ENCODE results near the gene GET4.
"Not testable (repeated sequence)": the region's sequence is repeated elsewhere in the genome, so short reads cannot be mapped to it uniquely, and the experiment has no call there.

Gene GET4

GRCh38 chr7:896346-897075, 20.2 kb downstream of the GET4 start:
- in situ Hi-C loops (cut with HindIII; ENCODE audit: low sequenced_read_pairs), result no loop called here

- in situ Hi-C loops (cut with HindIII; ENCODE audit: low sequenced_read_pairs), result no loop called here
Observed at GRCh38 chr7:897086-897485, 20.7 kb downstream of the GET4 start.

DNA sequence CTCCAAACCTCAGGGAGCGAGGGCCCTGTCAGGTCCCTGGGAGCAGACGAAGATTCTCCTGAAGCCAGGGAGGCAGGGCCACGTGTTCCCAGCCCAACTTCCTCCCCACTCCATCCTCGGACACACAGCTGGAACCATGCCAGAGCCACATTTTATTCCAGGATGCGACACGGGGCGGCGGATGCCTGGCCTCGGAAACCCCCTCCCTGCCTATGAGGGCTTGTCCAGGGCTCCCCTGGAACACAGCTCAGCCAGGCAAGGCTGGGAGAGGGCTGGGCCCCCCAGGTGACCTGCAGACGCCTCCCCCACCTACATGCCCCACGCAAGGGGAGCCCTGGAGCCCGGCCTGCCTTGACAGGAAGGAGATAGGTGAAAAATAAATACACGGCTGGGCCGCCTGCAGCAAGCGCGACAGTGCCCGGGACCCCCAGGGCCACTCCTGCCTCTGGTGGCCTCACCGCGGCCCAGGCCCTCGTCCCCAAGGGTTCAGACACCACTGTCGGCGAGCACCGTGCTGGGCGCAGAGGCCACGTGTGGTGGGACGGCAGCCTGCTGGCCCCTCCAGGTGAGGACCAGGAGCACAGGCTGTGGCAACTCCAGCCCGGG, 21.5 kb downstream of the GET4 start:
- in situ Hi-C loops (cut with HindIII; ENCODE audit: low sequenced_read_pairs), result no loop called here

- in situ Hi-C loops (cut with HindIII; ENCODE audit: low sequenced_read_pairs), result no loop called here
Observed at GRCh38 chr7:898460-898854, 22.1 kb downstream of the GET4 start.

GRCh38 chr7:898855-899681, 22.7 kb downstream of the GET4 start:
- in situ Hi-C loops (cut with HindIII; ENCODE audit: low sequenced_read_pairs), result no loop called here

- in situ Hi-C loops (cut with HindIII; ENCODE audit: low sequenced_read_pairs), result no loop called here
Observed at GRCh38 chr7:899806-900205, 23.5 kb downstream of the GET4 start.

DNA sequence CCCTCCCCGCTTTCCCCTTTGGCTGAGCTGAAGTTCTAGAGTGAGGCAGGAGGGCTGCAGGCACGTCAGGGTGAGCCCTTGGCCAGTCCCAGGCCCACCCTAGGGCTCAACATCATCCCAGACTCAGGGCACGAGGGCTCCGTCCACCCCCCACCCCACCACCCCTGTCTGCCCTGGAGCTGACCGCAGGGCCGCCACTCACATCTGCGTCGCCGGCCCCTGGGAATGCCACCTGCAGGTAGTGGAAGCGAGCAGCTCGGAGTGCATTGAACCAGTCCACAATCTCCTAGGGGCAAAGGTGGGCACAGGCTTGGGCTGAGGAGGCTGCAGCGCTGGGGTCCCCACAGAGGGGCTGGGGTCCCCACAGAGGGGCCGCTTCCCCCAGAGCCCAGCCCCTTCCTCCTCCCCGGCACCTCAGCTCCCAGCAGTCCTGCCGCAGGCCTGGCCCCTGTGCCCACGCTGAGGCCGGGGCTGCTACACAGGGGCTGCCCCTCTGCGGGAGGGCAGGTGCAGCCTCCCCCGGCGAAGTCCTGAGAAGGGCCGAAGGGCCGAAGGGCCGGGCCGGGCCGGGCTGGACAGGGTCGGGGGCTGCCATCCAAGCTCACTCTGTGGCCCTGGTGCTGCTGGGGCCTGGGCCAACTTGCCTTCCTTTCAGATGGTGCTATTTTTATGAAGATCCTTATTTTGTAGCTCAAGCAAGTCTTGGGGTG, 24.1 kb downstream of the GET4 start:
- in situ Hi-C loops (cut with HindIII; ENCODE audit: low sequenced_read_pairs), result no loop called here

GRCh38 chr7:901041-901387, 24.7 kb downstream of the GET4 start:
- in situ Hi-C loops (cut with HindIII; ENCODE audit: low sequenced_read_pairs), result no loop called here

DNA sequence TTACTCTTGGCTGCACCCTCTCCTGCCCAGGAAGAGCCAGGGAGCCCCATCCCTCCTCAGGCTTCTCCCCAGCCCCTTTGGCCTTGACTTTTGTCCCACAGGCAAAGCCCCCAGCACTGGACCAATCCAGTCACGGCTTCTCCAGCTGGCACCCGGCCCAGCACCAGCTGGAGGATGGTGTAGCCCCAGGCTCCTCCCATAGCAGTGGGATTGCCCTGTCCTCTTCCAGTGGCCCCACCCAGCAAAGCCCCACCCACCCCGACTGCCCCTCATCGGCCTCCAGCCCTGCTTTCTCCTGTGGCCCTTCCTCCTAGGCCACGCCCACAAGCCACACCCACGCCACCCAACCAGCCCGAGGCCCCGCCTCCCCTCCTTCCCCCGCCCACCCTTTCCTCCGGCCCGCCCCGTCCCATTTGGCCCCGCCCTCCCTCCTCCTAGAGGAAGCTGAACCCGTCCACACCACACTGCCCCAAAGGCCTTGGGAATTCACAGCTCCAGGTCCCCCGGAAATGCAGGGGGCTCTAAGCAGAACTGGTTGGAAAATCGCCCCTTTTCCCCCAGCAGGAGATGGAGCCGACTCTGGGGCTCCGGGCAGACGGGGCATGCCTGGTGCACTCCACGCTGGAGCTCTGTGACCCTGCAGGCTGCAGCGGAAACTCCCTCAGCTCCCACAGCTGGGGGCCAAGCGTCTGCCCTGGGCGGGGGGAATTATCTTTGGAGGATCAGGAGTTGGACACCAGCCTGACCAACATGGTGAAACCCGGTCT, 25.2 kb downstream of the GET4 start:
- in situ Hi-C loops (cut with HindIII; ENCODE audit: low sequenced_read_pairs), result no loop called here

GRCh38 chr7:902996-903395, 26.6 kb downstream of the GET4 start:
- in situ Hi-C loops (cut with HindIII; ENCODE audit: low sequenced_read_pairs), result no loop called here

DNA sequence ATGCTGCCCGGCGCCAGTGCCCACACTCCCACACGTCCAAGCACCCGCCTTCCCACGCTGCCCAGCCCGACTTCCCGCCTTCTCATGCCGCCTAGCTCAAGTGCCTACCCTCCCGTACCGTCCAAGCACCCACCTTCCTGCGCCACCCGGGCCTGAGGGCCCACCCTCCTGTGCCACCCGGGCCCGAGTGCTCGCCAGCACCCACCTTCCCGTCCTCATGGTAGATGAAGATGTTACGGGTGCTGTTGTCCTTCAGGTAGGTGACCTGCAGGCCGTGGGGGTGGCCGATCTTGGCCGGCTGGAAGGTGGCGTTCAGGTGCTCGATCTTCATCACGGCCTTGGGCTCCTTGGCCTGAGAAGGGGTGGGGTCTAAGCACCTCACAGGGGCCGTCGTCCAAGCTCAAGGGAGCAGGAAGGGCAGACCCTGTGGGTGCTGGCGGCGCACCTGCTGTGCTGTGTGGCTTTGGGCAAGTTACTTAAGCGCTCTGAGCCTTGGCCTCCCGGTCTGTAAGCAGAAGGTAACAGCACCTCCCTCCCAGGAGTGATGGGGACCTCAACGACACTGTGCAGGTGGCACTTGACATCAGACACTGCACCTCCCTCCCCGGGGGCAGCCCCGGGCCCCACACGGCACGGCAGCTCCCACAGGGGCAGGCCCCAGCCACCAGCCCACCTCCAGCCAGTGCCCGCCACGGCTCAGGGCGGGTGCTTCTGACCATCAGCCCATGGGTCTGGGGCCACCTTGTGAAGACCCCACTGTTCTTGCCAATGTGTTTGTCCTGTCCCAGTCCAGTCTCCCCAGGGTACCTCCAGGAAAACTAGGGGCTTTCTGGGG, 27.8 kb downstream of the GET4 start:
- in situ Hi-C loops (cut with HindIII; ENCODE audit: low sequenced_read_pairs), result no loop called here

- in situ Hi-C loops (cut with HindIII; ENCODE audit: low sequenced_read_pairs), result no loop called here
Observed at GRCh38 chr7:904847-905246, 28.5 kb downstream of the GET4 start.

- in situ Hi-C loops (cut with HindIII; ENCODE audit: low sequenced_read_pairs), result no loop called here
Observed at GRCh38 chr7:906776-907157, 30.4 kb downstream of the GET4 start.

GRCh38 chr7:907158-907980, 31.0 kb downstream of the GET4 start:
- in situ Hi-C loops (cut with HindIII; ENCODE audit: low sequenced_read_pairs), result no loop called here

GRCh38 chr7:908159-908581, 31.8 kb downstream of the GET4 start:
- in situ Hi-C loops (cut with HindIII; ENCODE audit: low sequenced_read_pairs), result no loop called here

DNA sequence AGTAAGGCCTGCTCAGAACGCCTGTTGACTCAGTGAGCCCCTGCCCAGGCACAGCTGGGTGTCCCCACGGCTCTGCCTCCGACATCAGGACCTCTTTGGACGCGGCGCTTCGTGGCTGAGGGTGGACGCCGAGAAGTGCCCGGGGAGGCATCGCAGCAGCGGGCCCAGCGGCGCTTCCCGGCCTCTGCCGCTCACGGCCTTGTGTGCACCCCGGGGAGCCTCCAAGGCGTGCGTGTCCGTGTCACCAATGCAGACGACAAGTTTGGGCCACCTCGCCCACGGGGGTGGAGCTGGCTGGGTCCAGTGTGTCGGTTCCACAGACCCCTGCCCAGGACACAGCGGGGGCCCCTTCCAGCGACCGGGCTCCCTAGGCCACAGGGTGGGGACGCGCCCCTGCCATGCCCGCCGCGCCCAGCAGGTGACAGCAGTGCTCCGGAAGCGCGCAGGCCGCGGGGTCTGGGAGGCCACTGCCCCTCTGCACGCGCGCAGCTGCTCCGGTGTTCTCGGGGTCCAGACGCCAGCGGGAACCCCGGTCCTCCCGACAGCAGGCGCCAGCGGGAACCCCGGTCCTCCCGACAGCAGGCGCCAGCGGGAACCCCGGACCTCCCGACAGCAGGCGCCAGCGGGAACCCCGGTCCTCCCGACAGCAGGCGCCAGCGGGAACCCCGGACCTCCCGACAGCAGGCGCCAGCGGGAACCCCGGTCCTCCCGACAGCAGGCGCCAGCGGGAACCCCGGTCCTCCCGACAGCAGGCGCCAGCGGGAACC, 32.4 kb downstream of the GET4 start:
- in situ Hi-C loops (cut with HindIII; ENCODE audit: low sequenced_read_pairs), result not testable (repeated sequence)

- in situ Hi-C loops (cut with HindIII; ENCODE audit: low sequenced_read_pairs), result no loop called here
Observed at GRCh38 chr7:909358-910329, 33.3 kb downstream of the GET4 start.

Measured in endothelial cell of hepatic sinusoid (primary cell).